Cardiac muscle cell (in vitro differentiated cells and primary cell): Measurements from ENCODE around the gene DRC1. TPM values are rescaled to one million over a fixed set of nuclear protein-coding genes. Genes with fewer than 3 reads are reported as not detected.
"Not testable (repeated sequence)": the region's sequence is repeated elsewhere in the genome, so short reads cannot be mapped to it uniquely, and the experiment has no call there.

ENCODE experiments used
- DNase-seq, 2 donors: peaks; one replicate each; pipeline versions ENCODE4 v3.0.0 to v3.0.0-alpha.2; 2010 to 2017; ENCODE audit warnings: low read depth in 1 of 2, low spot score in 1 of 2
- H3K27ac ChIP-seq: fragments of 200-600 bp; sonication (generic); 2 replicates; pipeline ENCODE4 v1.5.1; 2016
- H3K27me3 ChIP-seq: fragments of 200-600 bp; sonication (generic); 2 replicates; pipeline ENCODE4 v1.6.0; 2016; ENCODE audit warnings: control low read depth
- H3K36me3 ChIP-seq: fragments of 200-600 bp; sonication (generic); 2 replicates; pipeline ENCODE4 v1.5.1; 2016; ENCODE audit warnings: control low read depth
- H3K4me1 ChIP-seq: fragments of 200-600 bp; sonication (generic); 2 replicates; pipeline ENCODE4 v1.8.1; 2017; ENCODE audit warnings: low read depth, mild to moderate bottlenecking, mixed run types
- H3K4me3 ChIP-seq: fragments of 200-600 bp; sonication (generic); 2 replicates; pipeline ENCODE4 v1.5.1; 2016; ENCODE audit warnings: mild to moderate bottlenecking
- H3K9me3 ChIP-seq: fragments of 200-600 bp; sonication (generic); 2 replicates; pipeline ENCODE4 v1.5.1; 2017; ENCODE audit warnings: low read depth, mild to moderate bottlenecking, control low read depth
- polyA plus RNA-seq: library from polyadenylated mRNA; unstranded; fragments of >200 nt; fragmentation: Nextera tagmentation; extraction: Ambion mirVana; gene quantifications from 2 replicates; pipeline ENCODE4 v1.2.1, GENCODE V29; 2016
- total RNA-seq: library from RNA; depleted of rRNA; stranded (reverse); fragments of >200 nt; gene quantifications from 2 replicates; pipeline ENCODE4 v1.2.3, GENCODE V29; 2016
- TF ChIP-seq, protein P1 (sequence below): IDR thresholded peaks from 2 replicates; pipeline ENCODE4 v1.5.1; 2012; ENCODE audit warnings: low read depth, mild to moderate bottlenecking, low read length

Gene DRC1
- total and polyA plus RNA-seq, 2 experiments from 2014 or later, result not detected

- Histone ChIP-seq H3K4me3 (no peak overlapping the region), H3K36me3 (peaks cover 9% of the 10 kb centered on the region), H3K9me3 (no peaks in the 10 kb centered on the region), H3K27ac (no peak overlapping the region), H3K27me3 (no peaks in the 10 kb centered on the region), H3K4me1 (peaks cover 7% of the 10 kb centered on the region)
- DNase-seq, result no peak
- TF ChIP-seq, protein P1, sequence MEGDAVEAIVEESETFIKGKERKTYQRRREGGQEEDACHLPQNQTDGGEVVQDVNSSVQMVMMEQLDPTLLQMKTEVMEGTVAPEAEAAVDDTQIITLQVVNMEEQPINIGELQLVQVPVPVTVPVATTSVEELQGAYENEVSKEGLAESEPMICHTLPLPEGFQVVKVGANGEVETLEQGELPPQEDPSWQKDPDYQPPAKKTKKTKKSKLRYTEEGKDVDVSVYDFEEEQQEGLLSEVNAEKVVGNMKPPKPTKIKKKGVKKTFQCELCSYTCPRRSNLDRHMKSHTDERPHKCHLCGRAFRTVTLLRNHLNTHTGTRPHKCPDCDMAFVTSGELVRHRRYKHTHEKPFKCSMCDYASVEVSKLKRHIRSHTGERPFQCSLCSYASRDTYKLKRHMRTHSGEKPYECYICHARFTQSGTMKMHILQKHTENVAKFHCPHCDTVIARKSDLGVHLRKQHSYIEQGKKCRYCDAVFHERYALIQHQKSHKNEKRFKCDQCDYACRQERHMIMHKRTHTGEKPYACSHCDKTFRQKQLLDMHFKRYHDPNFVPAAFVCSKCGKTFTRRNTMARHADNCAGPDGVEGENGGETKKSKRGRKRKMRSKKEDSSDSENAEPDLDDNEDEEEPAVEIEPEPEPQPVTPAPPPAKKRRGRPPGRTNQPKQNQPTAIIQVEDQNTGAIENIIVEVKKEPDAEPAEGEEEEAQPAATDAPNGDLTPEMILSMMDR, result no peak
Observed at GRCh38 chr2:26366957-26367356, 34.8 kb upstream of the DRC1 start.

DNA sequence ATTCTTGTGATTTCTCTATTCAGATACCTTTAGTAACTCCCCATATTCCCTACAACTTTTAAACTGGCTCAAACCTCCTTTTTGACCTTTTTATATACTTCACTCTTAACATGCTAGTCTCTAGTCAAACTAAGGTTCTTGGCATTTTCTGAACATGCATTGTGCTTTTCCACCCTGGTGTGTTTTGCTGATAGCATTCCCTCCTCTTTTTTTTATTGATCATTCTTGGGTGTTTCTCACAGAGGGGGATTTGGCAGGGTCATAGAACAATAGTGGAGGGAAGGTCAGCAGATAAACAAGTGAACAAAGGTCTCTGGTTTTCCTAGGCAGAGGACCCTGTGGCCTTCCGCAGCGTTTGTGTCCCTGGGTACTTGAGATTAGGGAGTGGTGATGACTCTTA lies 32.1 kb upstream of the DRC1 start:
- H3K9me3 ChIP-seq, H3K4me3 ChIP-seq, H3K4me1 ChIP-seq, DNase-seq, H3K27me3 ChIP-seq: not testable (repeated sequence)
- Histone ChIP-seq H3K27ac (peak overlapping the region; percentile 36), H3K36me3 (peaks cover 23% of the 10 kb centered on the region)

DNA sequence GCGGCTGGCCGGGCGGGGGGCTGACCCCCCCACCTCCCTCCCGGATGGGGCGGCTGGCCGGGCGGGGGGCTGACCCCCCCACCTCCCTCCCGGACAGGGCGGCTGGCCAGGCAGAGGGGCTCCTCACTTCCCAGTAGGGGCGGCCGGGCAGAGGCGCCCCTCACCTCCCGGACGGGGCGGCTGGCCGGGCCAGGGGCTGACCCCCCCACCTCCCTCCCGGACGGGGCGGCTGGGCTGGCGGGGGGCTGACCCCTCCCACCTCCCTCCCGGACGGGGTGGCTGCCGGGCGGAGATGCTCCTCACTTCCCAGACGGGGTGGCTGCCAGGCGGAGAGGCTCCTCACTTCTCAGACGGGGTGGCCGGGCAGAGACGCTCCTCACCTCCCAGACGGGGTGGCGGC lies 30.8 kb upstream of the DRC1 start:
- not testable (repeated sequence) for H3K4me1 ChIP-seq, H3K9me3 ChIP-seq, H3K4me3 ChIP-seq, H3K27me3 ChIP-seq, DNase-seq, H3K27ac ChIP-seq
- H3K36me3 ChIP-seq, result peaks cover 31% of the 10 kb centered on the region

- DNase-seq, result no peak
- Histone ChIP-seq H3K36me3 (peaks cover 30% of the 10 kb centered on the region), H3K4me1 (no peaks in the 10 kb centered on the region), H3K4me3 (no peak overlapping the region), H3K9me3 (no peaks in the 10 kb centered on the region), H3K27ac (no peak overlapping the region), H3K27me3 (no peaks in the 10 kb centered on the region)
- TF ChIP-seq, protein P1, result no peak
Observed at GRCh38 chr2:26376799-26377198, 24.9 kb upstream of the DRC1 start.

- Histone ChIP-seq H3K4me1 (no peaks in the 10 kb centered on the region), H3K4me3 (no peak overlapping the region), H3K36me3 (peaks cover 22% of the 10 kb centered on the region), H3K27ac (no peak overlapping the region), H3K27me3 (no peaks in the 10 kb centered on the region), H3K9me3 (no peaks in the 10 kb centered on the region)
- TF ChIP-seq, protein P1, result no peak
- DNase-seq, result no peak
Observed at GRCh38 chr2:26380281-26380680, 21.4 kb upstream of the DRC1 start.

DNA sequence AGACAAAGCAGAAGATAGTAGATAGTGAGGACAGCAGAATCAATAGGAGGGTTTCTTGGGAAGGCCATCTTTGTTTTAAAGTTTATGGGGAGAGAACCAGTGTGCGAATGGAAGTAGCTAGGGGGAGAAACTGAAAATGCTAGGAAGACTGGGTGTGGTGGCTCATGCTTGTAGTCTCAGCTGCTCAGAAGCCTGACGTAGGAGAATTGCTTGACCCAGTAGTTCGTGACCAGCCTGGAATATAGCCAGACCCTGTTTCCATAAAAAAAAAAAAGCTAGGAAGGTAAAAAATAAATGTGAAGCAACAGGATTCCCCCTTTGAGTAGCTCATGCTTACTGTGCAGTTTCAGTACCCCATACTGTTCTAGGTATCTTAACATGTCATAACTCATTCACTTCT lies 19.2 kb upstream of the DRC1 start:
- TF ChIP-seq, protein P1, result no peak
- H3K27ac ChIP-seq, result no peak overlapping the region
- peaks cover 25% of the 10 kb centered on the region for H3K36me3 ChIP-seq
- no peak for DNase-seq
- no peaks in the 10 kb centered on the region for H3K27me3 ChIP-seq
- no peaks in the 10 kb centered on the region for H3K4me1 ChIP-seq
- no peak overlapping the region for H3K4me3 ChIP-seq
- no peaks in the 10 kb centered on the region for H3K9me3 ChIP-seq

DNA sequence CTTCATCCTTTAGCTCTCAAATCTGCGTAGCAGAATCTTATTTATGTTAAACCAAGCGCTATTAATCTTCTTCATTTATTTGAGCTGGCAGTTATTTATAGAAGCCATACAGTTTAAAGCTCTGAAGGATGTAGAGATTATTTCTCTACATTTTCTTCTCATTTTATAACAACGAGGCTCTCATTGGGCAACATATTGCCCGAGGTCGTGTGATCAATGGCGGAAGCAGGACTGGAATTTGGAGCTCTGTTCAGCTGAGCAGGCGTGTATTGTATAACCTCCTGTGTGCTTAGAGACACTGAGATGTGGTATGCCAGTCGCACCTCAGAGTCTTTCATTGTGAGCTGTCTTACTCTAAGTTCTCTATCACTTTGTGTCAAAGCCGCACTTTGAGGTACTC lies 17.5 kb upstream of the DRC1 start:
- Histone ChIP-seq H3K36me3 (peaks cover 37% of the 10 kb centered on the region), H3K27me3 (no peaks in the 10 kb centered on the region), H3K4me3 (no peak overlapping the region), H3K27ac (no peak overlapping the region), H3K4me1 (no peaks in the 10 kb centered on the region), H3K9me3 (no peaks in the 10 kb centered on the region)
- TF ChIP-seq, protein P1, result no peak
- DNase-seq, result no peak
